GM21529 (cell line): Measurements from ENCODE around the gene KIR2DL4.
"Not testable (repeated sequence)": the region's sequence is repeated elsewhere in the genome, so short reads cannot be mapped to it uniquely, and the experiment has no call there.

Experiments used
- ATAC-seq: cut with Tn5 transposase; IDR thresholded peaks from one replicate; pipeline ENCODE4 v1.9.1; 2021; ENCODE audit not compliant: unreplicated experiment

The KIR2DL4 gene

DNA sequence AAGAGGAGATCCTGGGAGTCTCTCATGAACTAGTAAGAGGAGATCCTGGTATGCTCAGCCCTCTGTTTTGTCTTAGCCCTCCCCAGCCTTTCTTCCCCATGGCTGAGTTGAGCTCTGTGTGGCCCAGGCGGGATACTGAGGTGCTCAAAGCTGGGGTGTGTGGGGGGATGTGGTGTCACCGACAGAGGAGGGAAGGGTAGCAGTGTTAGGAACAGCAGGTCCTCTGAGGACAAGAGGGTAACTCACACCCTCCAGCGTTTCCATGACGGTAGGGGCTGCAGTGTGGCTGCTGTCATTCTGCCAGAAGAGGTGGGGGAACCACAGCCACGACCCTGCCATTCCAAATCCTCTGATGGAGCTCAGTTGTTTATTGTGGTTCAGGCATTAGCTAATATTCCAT lies 691 bp downstream of the KIR2DL4 start:
- no peak for ATAC-seq

DNA sequence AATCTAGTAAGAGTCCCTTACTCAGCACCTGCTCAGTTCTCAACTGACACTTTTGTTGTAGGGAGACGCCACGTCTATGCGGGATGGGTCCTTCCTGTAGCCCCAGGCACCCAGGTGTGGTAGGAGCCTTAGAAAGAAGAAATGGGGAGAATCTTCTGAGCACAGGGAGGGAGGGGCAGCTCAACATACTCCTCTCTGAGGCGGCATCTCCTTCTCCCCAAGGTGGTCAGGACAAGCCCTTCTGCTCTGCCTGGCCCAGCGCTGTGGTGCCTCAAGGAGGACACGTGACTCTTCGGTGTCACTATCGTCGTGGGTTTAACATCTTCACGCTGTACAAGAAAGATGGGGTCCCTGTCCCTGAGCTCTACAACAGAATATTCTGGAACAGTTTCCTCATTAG lies 1.2 kb downstream of the KIR2DL4 start:
- ATAC-seq = no peak

DNA sequence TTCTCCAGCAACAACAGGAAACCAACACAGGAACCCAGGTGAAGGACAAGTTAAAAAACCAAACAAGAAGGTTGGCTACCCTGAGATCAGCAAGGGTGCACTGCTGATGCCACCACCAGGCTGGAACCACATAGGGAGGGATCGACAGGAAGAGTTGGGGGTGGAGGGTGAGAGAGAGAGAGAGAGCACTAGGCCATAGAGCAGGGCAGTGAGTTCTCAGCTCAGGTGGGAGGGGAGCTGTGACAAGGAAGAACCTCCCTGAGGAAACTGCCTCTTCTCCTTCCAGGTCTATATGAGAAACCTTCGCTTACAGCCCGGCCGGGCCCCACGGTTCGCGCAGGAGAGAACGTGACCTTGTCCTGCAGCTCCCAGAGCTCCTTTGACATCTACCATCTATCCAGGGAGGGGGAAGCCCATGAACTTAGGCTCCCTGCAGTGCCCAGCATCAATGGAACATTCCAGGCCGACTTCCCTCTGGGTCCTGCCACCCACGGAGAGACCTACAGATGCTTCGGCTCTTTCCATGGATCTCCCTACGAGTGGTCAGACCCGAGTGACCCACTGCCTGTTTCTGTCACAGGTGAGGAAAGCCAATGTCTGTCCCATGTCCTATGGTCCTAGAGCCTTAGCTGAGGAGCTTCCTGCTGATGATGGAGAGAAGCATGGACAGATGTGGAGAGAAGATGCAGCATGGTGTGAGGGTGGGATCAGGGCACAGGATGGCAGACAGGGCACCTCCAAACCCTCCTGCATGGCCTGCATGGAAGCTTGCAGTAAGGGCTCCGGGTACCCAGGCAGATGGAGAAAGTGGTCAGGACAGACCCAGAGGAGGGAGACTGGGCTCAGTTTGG lies 2.5 kb downstream of the KIR2DL4 start:
- ATAC-seq = no peak

DNA sequence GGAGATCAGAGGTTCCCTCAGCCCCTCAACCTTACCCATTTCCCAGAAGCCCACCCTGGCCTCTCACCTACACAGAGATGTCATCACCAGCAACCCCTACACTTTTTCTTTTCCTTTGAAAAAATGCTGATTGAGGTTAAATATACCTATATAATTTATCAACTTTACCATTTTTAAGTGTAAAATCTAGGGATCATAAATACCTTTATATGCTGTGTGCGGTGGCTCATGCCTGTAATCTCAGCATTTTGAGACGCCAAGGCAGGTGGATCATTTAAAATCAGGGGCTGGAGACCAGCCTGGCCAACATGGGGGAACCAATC lies 3.1 kb downstream of the KIR2DL4 start:
- ATAC-seq = no peak

DNA sequence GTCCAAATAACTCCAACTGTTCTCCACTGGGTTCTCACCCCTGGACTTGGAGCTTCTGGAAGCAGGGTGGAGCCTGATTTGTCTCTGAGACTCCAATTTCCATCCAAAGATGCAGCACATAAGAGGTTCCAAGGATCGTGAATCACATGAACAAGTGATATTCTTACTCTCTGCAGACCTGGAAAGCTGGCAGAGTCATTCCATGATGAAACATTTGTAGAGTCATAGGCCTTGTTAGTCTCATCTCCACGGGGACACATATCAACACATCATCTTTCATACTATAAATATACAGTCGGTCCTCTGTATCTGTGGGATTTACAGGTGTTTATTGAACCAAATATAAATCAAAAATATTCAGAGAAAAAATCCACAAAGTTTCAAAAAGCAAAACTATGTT lies 11.2 kb downstream of the KIR2DL4 start:
- not testable (repeated sequence) for ATAC-seq

DNA sequence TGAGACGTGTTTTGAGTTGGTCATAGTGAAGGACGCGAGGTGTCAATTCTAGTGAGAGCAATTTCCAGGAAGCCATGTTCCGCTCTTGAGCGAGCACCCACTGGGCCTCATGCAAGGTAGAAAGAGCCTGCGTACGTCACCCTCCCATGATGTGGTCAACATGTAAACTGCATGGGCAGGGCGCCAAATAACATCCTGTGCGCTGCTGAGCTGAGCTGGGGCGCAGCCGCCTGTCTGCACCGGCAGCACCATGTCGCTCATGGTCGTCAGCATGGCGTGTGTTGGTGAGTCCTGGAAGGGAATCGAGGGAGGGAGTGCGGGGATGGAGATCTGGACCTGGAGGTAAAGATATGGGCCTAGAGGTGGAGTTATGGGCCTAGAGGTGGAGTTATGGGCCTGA lies 12.8 kb downstream of the KIR2DL4 start, which contains the start of gene KIR3DL1:
Gene KIR3DL1 (plus strand): TSS at position 218 of the 400 bp plus-strand sequence.
- not testable (repeated sequence) for ATAC-seq

DNA sequence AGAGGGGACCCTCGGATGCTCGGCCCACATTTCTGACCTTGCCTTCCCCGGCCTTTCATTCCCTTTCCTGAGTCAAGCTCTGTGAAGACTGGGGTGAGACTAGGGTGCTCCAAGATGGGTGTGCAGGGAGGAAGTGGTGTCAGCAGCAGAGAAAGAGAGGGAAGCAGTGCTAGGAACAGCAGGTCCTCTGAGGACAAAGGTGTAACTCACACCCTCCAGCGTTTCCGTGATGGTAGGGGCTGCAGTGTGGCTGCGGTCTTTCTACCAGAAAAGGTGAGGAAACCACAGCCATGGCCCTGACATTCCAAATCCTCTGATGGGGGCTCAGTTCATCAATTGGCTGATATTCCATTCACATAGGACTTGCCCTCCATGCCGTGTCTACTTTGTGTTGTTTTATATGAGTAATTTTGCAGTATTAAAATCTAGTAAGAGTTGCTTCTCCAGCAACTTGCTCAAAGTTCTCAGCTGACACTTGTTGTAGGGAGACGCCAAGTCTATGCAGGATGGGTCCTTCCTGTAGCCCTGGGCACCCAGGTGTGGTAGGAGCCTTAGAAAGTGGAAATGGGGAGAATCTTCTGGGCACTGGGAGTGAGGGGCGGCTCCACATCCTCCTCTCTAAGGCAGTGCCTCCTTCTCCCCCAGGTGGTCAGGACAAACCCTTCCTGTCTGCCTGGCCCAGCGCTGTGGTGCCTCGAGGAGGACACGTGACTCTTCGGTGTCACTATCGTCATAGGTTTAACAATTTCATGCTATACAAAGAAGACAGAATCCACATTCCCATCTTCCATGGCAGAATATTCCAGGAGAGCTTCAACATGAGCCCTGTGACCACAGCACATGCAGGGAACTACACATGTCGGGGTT lies 14.5 kb downstream of the KIR2DL4 start:
- no peak for ATAC-seq

DNA sequence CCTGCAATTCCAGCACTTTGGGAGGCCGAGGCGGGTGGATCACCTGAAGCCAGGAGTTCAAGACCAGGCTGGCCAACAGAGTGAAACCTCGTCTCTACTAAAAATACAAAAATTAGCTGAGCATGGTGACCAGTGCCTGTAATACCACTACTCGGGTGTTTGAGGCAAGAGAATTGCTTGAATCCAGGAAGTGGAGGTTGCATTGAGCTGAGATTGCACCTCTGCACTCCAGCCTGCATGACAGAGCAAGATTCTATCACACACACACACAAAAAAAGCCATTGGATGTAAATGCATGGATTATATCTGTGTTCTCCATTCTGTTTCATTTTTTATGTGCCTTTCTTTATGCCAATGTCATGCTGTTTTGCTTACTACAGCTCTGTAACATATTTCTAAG lies 21.0 kb downstream of the KIR2DL4 start:
- not testable (repeated sequence) for ATAC-seq

DNA sequence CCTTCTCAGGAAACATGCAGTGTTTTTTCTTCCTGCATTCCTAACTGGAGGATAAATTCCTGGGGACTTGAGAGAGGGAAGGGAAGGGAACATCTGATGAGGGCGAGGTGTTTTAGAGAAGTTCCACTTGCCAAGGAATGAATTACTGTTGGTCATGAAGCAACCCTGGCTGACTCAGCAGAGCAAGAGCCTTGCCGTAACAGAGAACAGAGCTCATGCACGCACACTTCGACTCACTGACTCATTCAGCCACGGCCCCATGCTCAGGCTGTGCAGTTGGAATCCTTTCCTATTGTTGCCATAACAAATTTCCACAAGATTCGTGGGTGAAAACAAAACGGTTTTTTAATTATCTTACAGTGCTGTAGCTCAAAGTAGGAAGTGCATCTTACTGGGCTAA lies 21.9 kb downstream of the KIR2DL4 start:
- ATAC-seq = not testable (repeated sequence)

DNA sequence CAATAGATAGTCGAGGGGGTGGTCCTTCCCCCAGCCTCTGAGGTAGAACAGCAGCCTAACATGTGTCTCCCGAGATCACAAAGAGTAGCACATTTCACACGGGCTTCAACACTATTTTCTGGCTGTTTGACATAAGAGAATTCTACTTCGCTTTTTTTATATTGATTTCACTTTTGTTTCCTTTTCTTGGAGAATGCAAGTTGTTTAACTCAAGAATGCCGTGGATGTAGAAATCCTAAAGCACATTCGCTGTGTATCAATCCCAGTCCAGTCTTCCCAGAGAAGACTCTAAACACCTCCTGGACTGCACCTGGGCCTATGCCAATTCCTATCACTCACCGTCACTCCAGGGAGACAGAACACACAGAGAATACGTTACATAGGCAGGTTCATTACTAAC lies 24.7 kb downstream of the KIR2DL4 start:
- ATAC-seq = not testable (repeated sequence)

DNA sequence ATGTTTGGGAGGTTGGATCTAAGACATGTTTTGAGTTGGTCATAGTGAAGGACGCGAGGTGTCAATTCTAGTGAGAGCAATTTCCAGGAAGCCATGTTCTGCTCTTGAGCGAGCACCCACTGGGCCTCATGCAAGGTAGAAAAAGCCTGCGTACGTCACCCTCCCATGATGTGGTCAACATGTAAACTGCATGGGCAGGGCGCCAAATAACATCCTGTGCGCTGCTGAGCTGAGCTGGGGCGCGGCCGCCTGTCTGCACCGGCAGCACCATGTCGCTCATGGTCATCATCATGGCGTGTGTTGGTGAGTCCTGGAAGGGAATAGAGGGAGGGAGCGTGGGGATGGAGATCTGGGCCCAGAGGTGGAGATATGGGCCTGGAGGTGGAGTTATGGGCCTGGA lies 29.1 kb downstream of the KIR2DL4 start, which contains the start of gene KIR2DS4:
Gene KIR2DS4 (plus strand): TSS at position 181 of the 400 bp plus-strand sequence.
- not testable (repeated sequence) for ATAC-seq

DNA sequence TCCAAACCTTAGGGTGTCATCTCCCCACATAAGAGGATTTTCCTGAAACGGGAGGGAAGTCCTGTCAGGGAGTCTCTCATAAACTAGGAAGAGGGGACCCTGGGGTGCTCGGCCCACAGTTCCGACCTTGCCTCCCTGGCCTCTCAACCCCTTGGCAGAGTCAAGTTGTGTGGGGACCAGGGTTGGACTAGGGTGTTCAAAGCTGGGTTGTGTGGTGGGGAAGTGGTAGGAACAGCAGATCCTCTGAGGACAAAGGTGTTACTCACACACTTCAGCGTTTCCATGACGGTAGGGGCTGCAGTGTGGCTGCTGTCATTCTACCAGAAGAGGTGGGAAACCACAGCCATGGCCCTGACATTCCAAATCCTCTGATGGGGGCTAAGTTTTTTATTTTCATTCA lies 31.7 kb downstream of the KIR2DL4 start:
- ATAC-seq = not testable (repeated sequence)

DNA sequence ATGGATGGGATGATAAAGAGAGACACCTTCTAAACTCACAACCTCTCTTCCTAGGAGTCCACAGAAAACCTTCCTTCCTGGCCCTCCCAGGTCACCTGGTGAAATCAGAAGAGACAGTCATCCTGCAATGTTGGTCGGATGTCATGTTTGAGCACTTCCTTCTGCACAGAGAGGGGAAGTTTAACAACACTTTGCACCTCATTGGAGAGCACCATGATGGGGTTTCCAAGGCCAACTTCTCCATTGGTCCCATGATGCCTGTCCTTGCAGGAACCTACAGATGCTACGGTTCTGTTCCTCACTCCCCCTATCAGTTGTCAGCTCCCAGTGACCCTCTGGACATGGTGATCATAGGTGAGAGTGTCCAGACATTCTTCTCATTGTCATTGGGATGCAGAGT lies 34.1 kb downstream of the KIR2DL4 start:
- not testable (repeated sequence) for ATAC-seq

DNA sequence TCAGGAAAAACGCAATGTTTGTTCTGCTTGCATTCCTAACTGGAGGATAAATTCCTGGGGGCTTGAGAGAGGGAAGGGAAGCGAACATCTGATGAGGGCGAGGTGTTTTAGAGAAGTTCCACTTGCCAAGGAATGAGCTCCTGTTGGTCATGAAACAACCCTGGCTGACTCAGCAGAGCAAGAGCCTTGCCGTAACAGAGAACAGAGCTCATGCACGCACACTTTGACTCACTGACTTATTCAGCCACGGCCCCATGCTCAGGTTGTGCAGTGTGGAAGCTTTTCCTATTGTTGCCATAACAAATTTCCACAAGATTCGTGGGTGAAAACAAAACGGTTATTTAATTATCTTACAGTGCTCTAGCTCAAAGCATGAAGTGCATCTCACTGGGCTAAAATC lies 39.8 kb downstream of the KIR2DL4 start:
- not testable (repeated sequence) for ATAC-seq

DNA sequence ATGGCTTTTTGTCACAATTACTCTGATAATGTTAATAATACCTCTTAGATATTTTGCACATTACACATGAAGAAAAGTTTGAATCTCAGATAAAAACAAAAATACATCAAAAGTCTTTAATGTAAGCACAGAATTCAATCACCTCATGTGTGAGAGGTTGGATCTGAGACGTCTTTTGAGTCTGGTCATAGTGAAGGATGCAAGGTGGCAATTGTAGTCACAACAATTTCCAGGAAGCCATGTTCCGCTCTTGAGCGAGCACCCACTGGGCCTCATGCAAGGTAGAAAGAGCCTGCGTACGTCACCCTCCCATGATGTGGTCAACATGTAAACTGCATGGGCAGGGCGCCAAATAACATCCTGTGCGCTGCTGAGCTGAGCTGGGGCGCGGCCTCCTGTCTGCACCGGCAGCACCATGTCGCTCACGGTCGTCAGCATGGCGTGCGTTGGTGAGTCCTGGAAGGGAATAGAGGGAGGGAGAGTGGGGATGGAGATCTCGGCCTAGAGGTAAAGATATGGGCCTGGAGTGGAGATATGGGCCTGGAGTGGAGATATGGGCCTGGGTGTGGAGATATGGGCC lies 46.7 kb downstream of the KIR2DL4 start, which contains the start of gene KIR3DL2:
Gene KIR3DL2 (plus strand): TSS at position 383 of the 580 bp plus-strand sequence. CDS start 33 bp downstream, at position 416.
- not testable (repeated sequence) for ATAC-seq

DNA sequence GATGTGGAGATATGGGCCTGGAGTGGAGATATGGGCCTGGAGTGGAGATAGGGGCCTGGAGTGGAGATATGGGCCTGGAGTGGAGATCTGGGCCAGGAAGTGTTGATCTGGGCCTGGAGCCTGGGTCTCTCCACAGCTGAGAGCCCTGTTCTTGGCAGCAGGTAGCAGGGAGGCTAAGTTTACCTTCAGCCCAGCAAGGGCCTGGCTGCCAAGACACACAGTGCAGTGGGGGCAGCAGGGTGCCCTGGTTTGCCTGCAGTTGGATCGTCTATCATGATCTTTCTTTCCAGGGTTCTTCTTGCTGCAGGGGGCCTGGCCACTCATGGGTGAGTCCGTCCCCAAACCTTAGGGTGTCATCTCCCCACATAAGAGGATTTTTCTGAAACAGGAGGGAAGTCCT lies 47.5 kb downstream of the KIR2DL4 start:
- ATAC-seq = no peak

DNA sequence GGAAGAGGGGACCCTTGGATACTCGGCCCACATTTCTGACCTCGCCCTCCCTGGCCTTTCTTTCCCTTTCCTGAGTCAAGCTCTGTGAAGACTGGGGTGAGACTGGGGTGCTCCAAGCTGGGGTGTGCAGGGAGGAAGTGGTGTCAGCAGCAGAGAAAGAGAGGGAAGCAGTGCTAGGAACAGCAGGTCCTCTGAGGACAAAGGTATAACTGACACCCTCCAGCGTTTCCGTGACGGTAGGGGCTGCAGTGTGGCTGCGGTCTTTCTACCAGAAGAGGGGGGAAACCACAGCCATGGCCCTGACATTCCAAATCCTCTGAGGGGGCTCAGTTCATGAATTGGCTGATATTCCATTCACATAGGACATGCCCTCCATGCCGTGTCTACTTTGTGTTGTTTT lies 47.9 kb downstream of the KIR2DL4 start:
- no peak for ATAC-seq

DNA sequence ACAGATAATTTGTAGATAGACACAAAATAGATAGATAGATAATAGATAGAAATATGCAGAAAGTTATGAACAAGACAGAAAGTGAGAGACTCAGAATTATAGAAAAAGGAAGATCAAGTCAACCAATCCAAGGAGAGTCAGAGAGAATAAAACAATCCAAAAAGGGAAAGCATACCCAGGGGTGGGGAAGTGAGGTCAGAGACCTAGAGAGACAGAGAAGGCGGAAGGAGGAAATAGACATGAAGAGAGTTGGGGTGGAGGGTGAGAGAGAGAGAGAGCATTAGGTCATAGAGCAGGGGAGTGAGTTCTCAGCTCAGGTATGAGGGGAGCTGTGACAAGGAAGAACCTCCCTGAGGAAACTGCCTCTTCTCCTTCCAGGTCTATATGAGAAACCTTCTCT lies 51.8 kb downstream of the KIR2DL4 start:
- ATAC-seq = not testable (repeated sequence)

DNA sequence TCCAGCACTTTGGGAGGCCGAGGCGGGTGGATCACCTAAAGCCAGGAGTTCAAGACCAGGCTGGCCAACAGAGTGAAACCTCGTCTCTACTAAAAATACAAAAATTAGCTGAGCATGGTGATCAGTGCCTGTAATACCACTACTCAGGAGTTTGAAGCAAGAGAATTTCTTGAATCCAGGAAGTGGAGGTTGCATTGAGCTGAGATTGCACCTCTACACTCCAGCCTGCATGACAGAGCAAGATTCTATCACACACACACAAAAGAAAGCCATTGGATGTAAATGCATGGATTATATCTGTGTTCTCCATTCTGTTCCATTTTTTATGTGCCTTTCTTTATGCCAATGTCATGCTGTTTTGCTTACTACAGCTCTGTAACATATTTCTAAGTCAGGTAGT lies 55.1 kb downstream of the KIR2DL4 start:
- ATAC-seq = not testable (repeated sequence)

DNA sequence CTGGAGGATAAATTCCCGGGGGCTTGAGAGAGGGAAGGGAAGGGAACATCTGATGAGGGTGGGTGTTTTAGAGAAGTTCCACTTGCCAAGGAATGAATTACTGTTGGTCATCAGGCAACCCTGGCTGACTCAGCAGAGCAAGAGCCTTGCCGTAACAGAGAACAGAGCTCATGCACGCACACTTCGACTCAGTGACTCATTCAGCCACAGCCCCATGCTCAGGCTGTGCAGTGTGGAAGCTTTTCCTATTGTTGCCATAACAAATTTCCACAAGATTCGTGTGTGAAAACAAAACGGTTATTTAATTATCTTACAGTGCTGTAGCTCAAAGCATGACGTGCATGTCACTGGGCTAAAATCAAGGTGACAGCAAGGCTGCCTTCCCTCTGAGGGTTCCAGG lies 56.0 kb downstream of the KIR2DL4 start:
- ATAC-seq = not testable (repeated sequence)

DNA sequence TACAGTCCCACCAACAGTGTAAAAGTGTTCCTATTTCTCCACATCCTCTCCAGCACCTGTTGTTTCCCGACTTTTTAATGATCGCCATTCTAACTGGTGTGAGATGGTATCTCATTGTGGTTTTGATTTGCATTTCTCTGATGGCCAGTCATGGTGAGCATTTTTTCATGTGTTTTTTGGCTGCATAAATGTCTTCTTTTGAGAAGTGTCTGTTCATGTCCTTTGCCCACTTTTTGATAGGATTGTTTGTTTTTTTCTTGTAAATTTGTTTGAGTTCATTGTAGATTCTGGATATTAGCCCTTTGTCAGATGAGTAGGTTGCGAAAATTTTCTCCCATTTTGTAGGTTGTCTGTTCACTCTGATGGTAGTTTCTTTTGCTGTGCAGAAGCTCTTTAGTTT lies 60.0 kb downstream of the KIR2DL4 start:
- not testable (repeated sequence) for ATAC-seq
